Measurements from ENCODE around the gene CLCN6. TPM values are rescaled to one million over a fixed set of nuclear protein-coding genes. Genes with fewer than 3 reads are reported as not detected.

Gene CLCN6
- total RNA-seq, 4 donors from 2014 or later = 4.2 to 13.5 (median 9.9) TPM

DNA sequence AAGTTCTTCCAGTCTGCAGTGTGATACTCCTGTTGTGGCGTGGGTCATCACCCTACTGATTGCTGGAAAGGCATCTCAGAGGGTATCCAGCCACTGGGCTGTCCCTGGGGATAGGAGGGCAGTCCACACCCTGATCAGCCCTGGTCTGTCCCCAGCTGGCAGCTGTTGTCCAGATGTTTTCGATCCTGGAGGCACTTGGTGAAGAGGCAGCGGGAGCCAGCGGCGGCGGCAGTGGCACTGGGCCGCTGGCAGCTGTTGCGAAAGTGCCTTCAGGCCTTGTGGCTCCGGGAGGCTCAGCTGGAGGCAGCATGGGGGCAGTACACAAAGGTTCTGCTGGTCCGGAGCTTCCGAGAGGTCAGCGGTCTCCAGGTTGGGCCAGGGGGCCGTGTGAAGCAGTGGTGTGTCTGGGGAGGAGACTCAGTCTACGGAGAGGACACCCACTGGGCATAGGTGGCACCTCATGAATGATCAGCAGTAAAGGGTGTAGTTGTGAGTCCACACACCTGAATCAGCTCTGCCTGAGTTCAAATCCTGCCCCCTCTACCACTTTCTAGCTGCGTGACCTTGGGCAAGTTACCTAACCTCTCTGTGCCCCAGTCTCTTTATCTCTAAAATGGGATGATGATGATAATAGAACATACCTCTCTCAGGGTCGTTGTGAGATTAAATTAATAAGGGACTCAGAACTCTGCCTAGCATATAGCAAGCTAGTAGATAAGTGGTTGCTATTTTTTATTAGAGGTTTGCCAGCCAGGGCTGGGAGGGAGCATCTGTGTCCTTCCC, 37.9 kb upstream of the CLCN6 start:
- H3K36me3 ChIP-seq = no peaks in the 10 kb centered on the region
- H3K4me3 ChIP-seq = no peak overlapping the region
- peaks cover 0 to 22% (median 0%) of the 10 kb centered on the region in 4 donors for H3K27me3 ChIP-seq
- peaks cover 0 to 4% (median 0%) of the 10 kb centered on the region in 3 donors for H3K4me1 ChIP-seq
- TF ChIP-seq, protein P1, sequence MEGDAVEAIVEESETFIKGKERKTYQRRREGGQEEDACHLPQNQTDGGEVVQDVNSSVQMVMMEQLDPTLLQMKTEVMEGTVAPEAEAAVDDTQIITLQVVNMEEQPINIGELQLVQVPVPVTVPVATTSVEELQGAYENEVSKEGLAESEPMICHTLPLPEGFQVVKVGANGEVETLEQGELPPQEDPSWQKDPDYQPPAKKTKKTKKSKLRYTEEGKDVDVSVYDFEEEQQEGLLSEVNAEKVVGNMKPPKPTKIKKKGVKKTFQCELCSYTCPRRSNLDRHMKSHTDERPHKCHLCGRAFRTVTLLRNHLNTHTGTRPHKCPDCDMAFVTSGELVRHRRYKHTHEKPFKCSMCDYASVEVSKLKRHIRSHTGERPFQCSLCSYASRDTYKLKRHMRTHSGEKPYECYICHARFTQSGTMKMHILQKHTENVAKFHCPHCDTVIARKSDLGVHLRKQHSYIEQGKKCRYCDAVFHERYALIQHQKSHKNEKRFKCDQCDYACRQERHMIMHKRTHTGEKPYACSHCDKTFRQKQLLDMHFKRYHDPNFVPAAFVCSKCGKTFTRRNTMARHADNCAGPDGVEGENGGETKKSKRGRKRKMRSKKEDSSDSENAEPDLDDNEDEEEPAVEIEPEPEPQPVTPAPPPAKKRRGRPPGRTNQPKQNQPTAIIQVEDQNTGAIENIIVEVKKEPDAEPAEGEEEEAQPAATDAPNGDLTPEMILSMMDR (IDR thresholded peaks at IDR 0.05) = no peak
- TF ChIP-seq POLR2A (IDR thresholded peaks at IDR 0.05) = no peak
- DNase-seq = no peak
- WGBS, 2 donors = 69 to 94% methylated on average over 7 of the region's 16 CpGs
- intact Hi-C loops (cut with DNase I) = no loop called here
- no peak overlapping the region for H3K27ac ChIP-seq
- H3K9me3 ChIP-seq = no peaks in the 10 kb centered on the region

DNA sequence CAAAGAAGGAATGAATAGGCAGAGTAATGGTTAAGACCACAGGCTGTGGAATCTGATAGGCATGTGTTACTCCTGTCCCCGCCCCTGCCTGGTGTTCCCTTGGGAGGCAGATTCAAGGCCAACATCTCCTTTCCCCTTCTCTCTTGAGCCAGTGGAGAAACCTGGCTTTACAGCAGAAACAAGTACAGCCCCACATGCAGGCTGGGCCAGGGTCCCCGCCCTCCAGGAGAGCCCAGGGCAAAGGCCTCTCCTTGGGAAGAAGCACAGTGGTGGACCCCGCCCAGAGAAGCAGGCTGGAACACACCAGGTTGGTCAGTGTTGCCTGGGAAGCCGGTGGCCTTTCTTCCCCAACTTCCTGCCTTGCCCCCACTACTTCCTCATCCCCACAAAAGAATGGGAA, 37.2 kb upstream of the CLCN6 start:
- TF ChIP-seq, protein P1 (IDR thresholded peaks at IDR 0.05) = no peak
- no peak for TF ChIP-seq POLR2A (IDR thresholded peaks at IDR 0.05)
- Histone ChIP-seq H3K9me3 (no peaks in the 10 kb centered on the region), H3K27ac (no peak overlapping the region), H3K27me3 (peaks cover 0 to 18% (median 0%) of the 10 kb centered on the region in 4 donors), H3K4me3 (no peak overlapping the region), H3K4me1 (peaks cover 0 to 4% (median 0%) of the 10 kb centered on the region in 3 donors), H3K36me3 (no peaks in the 10 kb centered on the region)
- intact Hi-C loops (cut with DNase I) = no loop called here
- 0 to 40% methylated on average over 1 to 2 of the region's 4 CpGs for WGBS, 2 donors
- no peak for DNase-seq

DNA sequence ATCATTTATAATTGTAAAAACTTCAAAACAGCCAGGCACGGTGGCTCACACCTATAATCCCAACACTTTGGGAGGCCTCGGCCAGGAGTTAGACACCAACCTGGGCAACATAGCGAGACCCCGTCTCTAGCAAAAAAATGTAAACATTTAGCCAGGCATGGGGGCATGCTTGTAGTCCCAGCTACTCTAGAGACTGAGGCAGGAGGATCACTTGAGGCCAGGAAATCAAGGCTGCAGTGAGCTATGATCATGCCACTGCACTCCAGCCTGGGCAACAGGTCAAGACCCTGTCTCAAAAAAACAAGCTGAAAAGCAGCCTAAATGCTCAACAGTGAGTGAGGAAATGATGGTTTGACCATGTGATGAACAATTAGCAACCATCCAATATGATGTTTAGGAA, 36.7 kb upstream of the CLCN6 start:
- Histone ChIP-seq H3K4me1 (no peaks in the 10 kb centered on the region), H3K27ac (no peak overlapping the region), H3K36me3 (no peaks in the 10 kb centered on the region), H3K9me3 (no peaks in the 10 kb centered on the region), H3K4me3 (no peak overlapping the region), H3K27me3 (peaks cover 0 to 16% (median 0%) of the 10 kb centered on the region in 4 donors)
- 50 to 71% methylated on average over 3 to 4 of the region's 4 CpGs for WGBS, 2 donors
- DNase-seq = no peak
- intact Hi-C loops (cut with DNase I) = no loop called here
- TF ChIP-seq POLR2A (IDR thresholded peaks at IDR 0.05) = no peak
- TF ChIP-seq, protein P1 (IDR thresholded peaks at IDR 0.05) = no peak

DNA sequence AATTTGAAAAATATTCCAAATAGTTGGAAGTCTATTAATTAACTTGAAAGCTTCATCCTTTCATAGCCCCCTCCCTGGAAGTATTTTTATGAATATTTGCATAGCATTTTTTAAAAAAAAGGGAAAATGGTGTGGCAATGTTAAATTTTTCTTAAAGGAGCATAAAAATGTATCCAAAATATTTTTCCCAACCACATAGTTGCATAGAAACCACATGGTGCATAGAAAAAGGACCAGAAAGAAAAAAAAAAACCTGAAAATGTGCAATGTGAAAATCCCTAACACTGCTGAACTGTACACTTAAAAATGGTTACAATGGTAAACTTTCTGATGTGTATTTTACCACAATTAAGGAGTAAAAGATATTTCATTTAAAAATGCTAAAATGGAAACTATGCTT, 36.0 kb upstream of the CLCN6 start:
- Histone ChIP-seq H3K9me3 (no peaks in the 10 kb centered on the region), H3K36me3 (no peaks in the 10 kb centered on the region), H3K4me1 (no peaks in the 10 kb centered on the region), H3K4me3 (no peak overlapping the region), H3K27ac (no peak overlapping the region), H3K27me3 (peaks cover 0 to 16% (median 0%) of the 10 kb centered on the region in 4 donors)
- TF ChIP-seq, protein P1 (IDR thresholded peaks at IDR 0.05) = no peak
- TF ChIP-seq POLR2A (IDR thresholded peaks at IDR 0.05) = no peak
- intact Hi-C loops (cut with DNase I) = no loop called here
- DNase-seq = no peak

DNA sequence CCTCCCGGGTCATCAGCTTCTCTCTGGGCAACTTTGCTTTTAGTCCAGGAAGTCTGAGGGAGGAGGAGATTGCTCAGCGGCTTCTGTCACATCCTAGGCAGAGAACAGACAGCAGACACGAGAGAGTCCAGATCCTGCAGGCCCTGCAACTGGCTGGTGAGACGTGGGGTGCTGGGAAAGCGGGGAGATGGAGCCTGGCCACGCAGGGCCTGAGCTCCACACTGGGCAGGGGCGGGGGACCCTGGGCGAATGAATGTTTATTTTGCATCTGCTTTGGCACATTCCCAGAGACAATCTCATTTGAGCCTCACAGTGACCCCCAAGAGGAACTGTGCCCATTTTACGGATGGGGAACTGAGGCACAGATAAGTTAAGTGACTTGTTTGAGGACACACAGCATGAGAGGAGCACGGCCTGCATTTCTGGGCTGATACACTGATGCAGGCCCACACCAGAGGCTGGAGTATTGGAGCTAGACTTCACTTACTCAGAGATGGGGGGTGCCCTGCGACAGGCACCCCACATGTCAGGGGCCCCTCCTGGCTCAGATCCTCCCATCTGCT, 34.4 kb upstream of the CLCN6 start:
- H3K4me3 ChIP-seq = no peak overlapping the region
- intact Hi-C loops (cut with DNase I) = no loop called here
- no peak overlapping the region for H3K27ac ChIP-seq
- no peaks in the 10 kb centered on the region for H3K9me3 ChIP-seq
- H3K36me3 ChIP-seq = no peaks in the 10 kb centered on the region
- no peak for DNase-seq
- 62 to 64% methylated on average over 8 of the region's 11 CpGs for WGBS, 2 donors
- TF ChIP-seq, protein P1 (IDR thresholded peaks at IDR 0.05) = no peak
- no peak for TF ChIP-seq POLR2A (IDR thresholded peaks at IDR 0.05)
- peaks cover 0 to 5% (median 0%) of the 10 kb centered on the region in 4 donors for H3K27me3 ChIP-seq
- no peaks in the 10 kb centered on the region for H3K4me1 ChIP-seq
